Lower lobe of right lung (tissue), 2 donors: ENCODE results near the gene CCDC81. TPM values are rescaled to one million over a fixed set of nuclear protein-coding genes. Genes with fewer than 3 reads are reported as not detected.

Source experiments
- ATAC-seq, 2 donors: fragments of 200-7000 bp; cut with Tn5 transposase; one replicate each; pipeline ENCODE4 v1.9.1; 2020 to 2022; ENCODE audit warnings: mild to moderate bottlenecking in 2 of 2, moderate library complexity in 2 of 2
- DNase-seq: peaks from one replicate; pipeline ENCODE4 v3.0.0-alpha.2; 2020
- H3K27ac ChIP-seq: fragments of 200-600 bp; one replicate; pipeline ENCODE4 v1.8.0; 2022
- H3K27me3 ChIP-seq: fragments of 200-600 bp; one replicate; pipeline ENCODE4 v1.8.0; 2022; ENCODE audit warnings: low read depth
- H3K36me3 ChIP-seq: fragments of 200-600 bp; one replicate; pipeline ENCODE4 v1.8.0; 2022; ENCODE audit warnings: mild to moderate bottlenecking
- H3K4me1 ChIP-seq: fragments of 200-600 bp; one replicate; pipeline ENCODE4 v1.8.0; 2022
- H3K4me3 ChIP-seq: fragments of 200-600 bp; one replicate; pipeline ENCODE4 v1.8.0; 2022; ENCODE audit warnings: mild to moderate bottlenecking
- H3K9me3 ChIP-seq: fragments of 200-600 bp; one replicate; pipeline ENCODE4 v1.8.0; 2022
- intact Hi-C: fragments of 100-400 bp; cut with DNase I; formaldehyde crosslinking; loops from one replicate; pipeline ENCODE4 v1.11.0; 2022
- total RNA-seq: library from RNA; stranded (reverse); fragmentation: NEBNext Ultra II Directional; extraction: Animal tissue kit (Norgen Biotek cat#: 25700); gene quantifications from one replicate; pipeline ENCODE4 v1.2.1, GENCODE V29; 2021
- TF ChIP-seq, protein P1 (sequence below): fragments of 200-600 bp; IDR thresholded peaks from one replicate; pipeline ENCODE4 v1.8.0; 2022; ENCODE audit warnings: antibody characterized with exemption, mild to moderate bottlenecking
- donor health status: DM: no; HTN: yes; CAD: no; lungs with severe emphysema.

The CCDC81 gene
- total RNA-seq, 1 donor from 2014 or later = 4.8 TPM

DNA sequence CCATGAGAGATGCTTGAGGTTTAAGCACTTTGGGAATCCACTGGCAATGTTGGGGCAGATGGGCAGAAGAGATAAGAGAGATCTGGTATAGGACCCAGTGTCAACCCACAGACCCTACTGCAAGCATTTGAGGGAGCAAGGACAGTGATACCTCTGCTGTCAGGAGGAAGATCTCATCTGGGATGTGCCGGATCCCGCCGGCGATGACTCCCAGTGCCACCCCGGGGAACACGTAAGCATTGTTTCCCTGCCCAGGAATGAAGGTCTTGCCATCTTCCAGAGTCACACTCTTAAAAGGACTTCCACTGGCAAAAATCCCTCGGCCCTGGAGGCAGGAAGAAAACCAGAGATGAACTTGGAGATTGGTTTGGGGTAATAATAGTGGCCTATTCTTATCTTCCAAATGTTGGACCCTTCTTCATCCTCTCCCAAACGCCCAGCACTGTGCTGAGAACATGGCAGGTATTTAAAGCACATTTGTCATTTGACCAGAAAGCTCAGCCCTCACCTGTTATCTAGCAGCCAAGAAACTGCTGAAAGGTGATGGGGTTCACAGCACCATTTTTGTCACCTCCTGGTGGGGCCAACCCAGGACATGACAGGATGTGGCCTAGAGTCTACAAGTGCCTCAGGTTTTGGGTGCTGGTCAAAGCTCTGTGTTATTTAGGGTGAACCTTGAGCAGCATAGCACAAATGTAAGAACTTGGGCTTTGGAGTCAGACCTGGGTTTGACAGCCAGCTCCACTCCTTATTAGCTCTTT is 71.7 kb downstream of the CCDC81 start:
- Histone ChIP-seq H3K27ac (no peak overlapping the region), H3K9me3 (no peaks in the 10 kb centered on the region), H3K27me3 (no peaks in the 10 kb centered on the region), H3K4me3 (no peak overlapping the region), H3K36me3 (peaks cover 14% of the 10 kb centered on the region), H3K4me1 (no peaks in the 10 kb centered on the region)
- DNase-seq = no peak
- intact Hi-C loops = no loop called here
- no peak for ATAC-seq
- TF ChIP-seq, protein P1, sequence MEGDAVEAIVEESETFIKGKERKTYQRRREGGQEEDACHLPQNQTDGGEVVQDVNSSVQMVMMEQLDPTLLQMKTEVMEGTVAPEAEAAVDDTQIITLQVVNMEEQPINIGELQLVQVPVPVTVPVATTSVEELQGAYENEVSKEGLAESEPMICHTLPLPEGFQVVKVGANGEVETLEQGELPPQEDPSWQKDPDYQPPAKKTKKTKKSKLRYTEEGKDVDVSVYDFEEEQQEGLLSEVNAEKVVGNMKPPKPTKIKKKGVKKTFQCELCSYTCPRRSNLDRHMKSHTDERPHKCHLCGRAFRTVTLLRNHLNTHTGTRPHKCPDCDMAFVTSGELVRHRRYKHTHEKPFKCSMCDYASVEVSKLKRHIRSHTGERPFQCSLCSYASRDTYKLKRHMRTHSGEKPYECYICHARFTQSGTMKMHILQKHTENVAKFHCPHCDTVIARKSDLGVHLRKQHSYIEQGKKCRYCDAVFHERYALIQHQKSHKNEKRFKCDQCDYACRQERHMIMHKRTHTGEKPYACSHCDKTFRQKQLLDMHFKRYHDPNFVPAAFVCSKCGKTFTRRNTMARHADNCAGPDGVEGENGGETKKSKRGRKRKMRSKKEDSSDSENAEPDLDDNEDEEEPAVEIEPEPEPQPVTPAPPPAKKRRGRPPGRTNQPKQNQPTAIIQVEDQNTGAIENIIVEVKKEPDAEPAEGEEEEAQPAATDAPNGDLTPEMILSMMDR = no peak

DNA sequence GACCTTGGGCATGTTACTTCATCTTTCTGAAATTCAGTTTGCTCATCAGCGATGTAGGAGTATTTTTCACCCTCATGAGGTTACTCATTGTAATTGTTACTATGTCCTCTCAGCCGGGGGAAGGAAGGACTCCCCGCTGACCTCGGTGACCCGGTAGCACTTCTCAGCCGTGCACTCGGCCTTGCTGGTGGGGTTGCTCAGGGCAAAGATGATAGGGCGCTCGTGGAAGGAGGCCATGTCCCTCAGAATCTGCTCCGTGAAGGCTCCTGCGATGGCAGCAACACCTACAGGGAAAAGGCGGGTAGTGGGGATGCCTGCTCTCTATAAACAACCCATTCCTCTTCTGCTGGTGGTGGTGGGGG is 72.2 kb downstream of the CCDC81 start:
- intact Hi-C loops = no loop called here
- no peak overlapping the region for H3K27ac ChIP-seq
- H3K9me3 ChIP-seq = no peaks in the 10 kb centered on the region
- no peak for ATAC-seq
- TF ChIP-seq, protein P1 = no peak
- H3K4me3 ChIP-seq = no peak overlapping the region
- no peaks in the 10 kb centered on the region for H3K4me1 ChIP-seq
- no peaks in the 10 kb centered on the region for H3K27me3 ChIP-seq
- DNase-seq = no peak
- H3K36me3 ChIP-seq = peaks cover 14% of the 10 kb centered on the region

DNA sequence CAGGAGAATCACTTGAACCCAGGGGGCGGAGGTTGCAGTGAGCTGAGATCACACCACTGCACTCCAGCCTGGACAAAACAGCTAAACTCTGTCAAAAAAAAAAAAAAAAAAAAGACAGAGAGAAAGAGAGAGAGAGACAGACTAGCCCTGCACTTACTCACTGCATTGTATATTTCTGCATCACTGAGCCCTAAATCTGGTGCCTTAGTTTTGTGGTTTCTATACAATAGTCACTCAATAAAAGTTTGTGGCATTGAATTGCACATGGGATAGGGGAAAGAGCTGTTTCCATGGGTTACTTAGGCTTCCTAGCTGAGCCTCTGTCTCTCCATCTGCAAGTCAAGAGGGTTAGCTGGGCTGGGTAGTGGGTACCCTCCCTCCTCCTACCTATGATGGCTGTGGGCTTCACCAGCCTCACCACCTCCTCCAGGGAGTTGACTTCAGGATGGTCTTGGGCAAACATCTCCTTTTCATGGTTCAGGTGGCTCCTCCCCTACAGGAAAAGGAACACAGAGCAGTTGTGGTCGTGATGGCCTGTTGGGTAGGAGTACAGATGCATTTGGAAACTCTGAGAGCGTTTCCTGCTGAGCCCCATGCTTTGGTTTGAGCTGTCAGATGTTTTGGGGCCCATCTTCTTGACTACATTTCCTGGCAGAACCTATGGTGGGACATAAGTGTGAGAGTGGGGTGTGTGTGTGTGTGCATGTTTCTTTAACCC is 73.2 kb downstream of the CCDC81 start:
- Histone ChIP-seq H3K27ac (no peak overlapping the region), H3K36me3 (peaks cover 14% of the 10 kb centered on the region), H3K27me3 (no peaks in the 10 kb centered on the region), H3K4me3 (no peak overlapping the region), H3K4me1 (no peaks in the 10 kb centered on the region), H3K9me3 (no peaks in the 10 kb centered on the region)
- TF ChIP-seq, protein P1 = no peak
- intact Hi-C loops = no loop called here
- ATAC-seq (no peak), DNase-seq (no peak)

DNA sequence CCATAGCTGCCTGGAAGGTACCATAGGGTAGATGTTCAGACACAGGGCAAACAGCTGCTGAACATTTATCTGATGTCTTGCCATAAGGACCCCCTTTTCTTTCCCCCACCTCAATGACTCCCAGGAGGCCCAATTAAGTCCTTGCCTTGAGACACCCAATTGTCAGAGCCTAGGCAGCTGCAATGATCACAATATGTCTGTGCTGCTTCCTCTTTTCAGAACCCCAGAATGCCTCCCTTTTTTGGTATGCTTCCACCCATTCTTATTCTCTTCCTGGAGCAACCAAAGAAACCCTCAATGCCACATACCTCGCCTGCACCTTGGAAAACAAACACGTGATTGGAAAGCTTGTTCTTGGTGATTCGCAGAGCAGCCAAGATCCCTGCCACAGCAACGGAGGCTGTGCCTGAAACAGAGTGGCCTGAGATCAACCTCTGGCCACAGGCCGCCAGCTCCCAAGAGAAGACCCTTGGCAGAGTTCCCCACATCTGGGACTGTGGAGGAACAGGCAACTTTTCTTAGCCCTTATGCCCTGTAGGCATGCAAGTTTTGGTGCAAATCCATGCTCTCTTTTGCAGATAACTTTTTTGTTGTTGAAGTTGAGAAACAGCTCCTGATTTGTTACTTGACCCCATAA is 75.4 kb downstream of the CCDC81 start:
- no peaks in the 10 kb centered on the region for H3K9me3 ChIP-seq
- DNase-seq = no peak
- peaks cover 7% of the 10 kb centered on the region for H3K36me3 ChIP-seq
- H3K4me3 ChIP-seq = no peak overlapping the region
- H3K4me1 ChIP-seq = no peaks in the 10 kb centered on the region
- no peaks in the 10 kb centered on the region for H3K27me3 ChIP-seq
- no peak for ATAC-seq
- TF ChIP-seq, protein P1 = no peak
- H3K27ac ChIP-seq = no peak overlapping the region
- intact Hi-C loops = no loop called here

DNA sequence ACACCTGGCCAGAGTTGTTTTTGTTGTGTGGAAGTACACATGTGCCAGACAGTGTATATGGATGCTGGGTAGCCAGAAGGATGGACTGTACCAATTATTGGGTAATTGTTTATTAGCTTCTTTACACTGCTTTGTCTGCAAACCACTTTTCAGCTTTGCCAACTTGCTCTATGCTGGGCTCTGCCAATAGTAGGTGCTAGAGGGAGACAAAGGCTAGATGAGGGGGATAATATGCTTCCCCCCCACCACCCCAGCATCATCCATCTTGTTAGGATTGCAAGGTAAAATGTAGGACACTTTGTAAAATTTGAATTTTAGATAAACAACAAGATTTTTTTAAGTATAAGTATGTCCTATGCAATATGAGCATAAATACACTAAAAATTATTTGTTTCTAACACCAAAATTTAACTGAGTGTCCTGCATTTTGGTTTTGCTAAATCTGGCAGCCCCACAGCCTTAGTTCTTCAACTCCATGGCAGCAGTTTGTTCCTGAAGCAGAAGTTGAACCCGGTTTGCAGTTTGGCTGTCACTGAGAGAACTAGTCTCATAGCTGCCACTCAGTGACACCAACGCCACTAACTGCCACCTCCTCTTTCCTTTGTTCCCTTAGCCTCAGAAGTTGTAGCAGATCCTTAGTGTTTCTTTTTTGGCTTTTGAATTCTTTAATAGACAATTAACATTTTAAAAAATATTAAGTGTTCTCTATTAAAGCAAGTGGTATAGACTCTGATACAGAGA is 78.8 kb downstream of the CCDC81 start:
- ATAC-seq (no peak), DNase-seq (no peak)
- TF ChIP-seq, protein P1 = no peak
- intact Hi-C loops = no loop called here
- Histone ChIP-seq H3K36me3 (no peaks in the 10 kb centered on the region), H3K9me3 (no peaks in the 10 kb centered on the region), H3K4me3 (no peak overlapping the region), H3K4me1 (peaks cover 16% of the 10 kb centered on the region), H3K27me3 (no peaks in the 10 kb centered on the region), H3K27ac (no peak overlapping the region)
